PC-3 (cell line): Measurements from ENCODE around the gene ASXL2. TPM values are rescaled to one million over a fixed set of nuclear protein-coding genes. Genes with fewer than 3 reads are reported as not detected.
"Not testable (repeated sequence)": the region's sequence is repeated elsewhere in the genome, so short reads cannot be mapped to it uniquely, and the experiment has no call there.

Experiments
- ATAC-seq: fragments of 200-7000 bp; cut with Tn5 transposase; 2 replicates; pipeline ENCODE4 v1.9.1; 2020; ENCODE audit warnings: mild to moderate bottlenecking, moderate library complexity
- BruUV-seq: library from RNA; stranded (reverse); fragments of 400-500 nt; replicated peaks from 2 replicates; lab custom pipeline; 2021; lab: Mats Ljungman, UMichigan
- CTCF ChIA-PET: fragments of 300-600 bp; sonication (Branson Sonifier 250); formaldehyde crosslinking; loops from one replicate; lab custom pipeline; 2022; ENCODE audit warnings: antibody characterized with exemption; lab: Charles Lee
- POLR2A ChIA-PET: fragments of 300-600 bp; sonication (Branson Sonifier 250); formaldehyde crosslinking; loops from one replicate; lab custom pipeline; 2022; ENCODE audit warnings: antibody characterized with exemption; ENCODE audit not compliant: unreplicated experiment; lab: Charles Lee
- DNase-seq: peaks from one replicate; pipeline ENCODE4 v3.0.0-alpha.2; 2015
- H2AFZ ChIP-seq: fragments of 300-600 bp; sonication (generic); 2 replicates; pipeline ENCODE4 v1.6.0; 2016; ENCODE audit warnings: antibody characterized with exemption, low read length
- H3F3A ChIP-seq: fragments of 300-600 bp; sonication (generic); one replicate; pipeline ENCODE4 v1.6.0; 2017; ENCODE audit warnings: antibody characterized with exemption, low read length, control low read depth, mild to moderate bottlenecking; ENCODE audit not compliant: unreplicated experiment
- H3K27ac ChIP-seq: fragments of 300-600 bp; sonication (generic); 2 replicates; pipeline ENCODE4 v1.5.1; 2016; ENCODE audit warnings: mild to moderate bottlenecking, low read length
- H3K27me3 ChIP-seq: fragments of 300-600 bp; sonication (generic); 2 replicates; pipeline ENCODE4 v1.6.1; 2016; ENCODE audit warnings: low read length, mixed read lengths
- H3K36me3 ChIP-seq: fragments of 300-600 bp; sonication (generic); 2 replicates; pipeline ENCODE4 v1.6.1; 2016; ENCODE audit warnings: low read depth, mixed run types, low read length, mixed read lengths
- H3K4me1 ChIP-seq: fragments of 300-600 bp; sonication (generic); 2 replicates; pipeline ENCODE4 v1.5.1; 2016; ENCODE audit warnings: low read length; ENCODE audit not compliant: insufficient read depth
- H3K4me2 ChIP-seq: fragments of 300-600 bp; sonication (generic); 2 replicates; pipeline ENCODE4 v1.6.0; 2016; ENCODE audit warnings: low read length
- H3K4me3 ChIP-seq: fragments of 300-600 bp; sonication (generic); 2 replicates; pipeline ENCODE4 v1.5.1; 2016; ENCODE audit warnings: mild to moderate bottlenecking, low read length, mixed read lengths
- H3K79me2 ChIP-seq: fragments of 300-600 bp; sonication (generic); 2 replicates; pipeline ENCODE4 v1.6.1; 2017; ENCODE audit warnings: low read length, mixed read lengths
- H3K9ac ChIP-seq: fragments of 300-600 bp; sonication (generic); 2 replicates; pipeline ENCODE4 v1.6.0; 2016; ENCODE audit warnings: mild to moderate bottlenecking, low read length
- H3K9me2 ChIP-seq: fragments of 300-600 bp; sonication (generic); replicated peaks from 2 replicates; pipeline ENCODE4 v1.6.1; 2016; ENCODE audit warnings: mixed run types, low read length, mixed read lengths
- H3K9me3 ChIP-seq: fragments of 300-600 bp; sonication (generic); 2 replicates; pipeline ENCODE4 v1.6.1; 2016; ENCODE audit warnings: low read length, mixed read lengths
- H4K20me1 ChIP-seq: fragments of 300-600 bp; sonication (generic); 2 replicates; pipeline ENCODE4 v1.6.1; 2016; ENCODE audit warnings: low read length, mixed read lengths
- CTCF ChIP-seq: fragments of 300-600 bp; sonication (generic); conservative IDR thresholded peaks from 2 replicates; pipeline ENCODE4 v1.5.1; 2017; ENCODE audit warnings: antibody characterized with exemption, low read depth, mild to moderate bottlenecking, low read length
- EZH2 ChIP-seq: fragments of 300-600 bp; sonication (generic); IDR thresholded peaks from one replicate; pipeline ENCODE4 v1.6.1; 2017; ENCODE audit warnings: antibody characterized with exemption, mild to moderate bottlenecking, low read length; ENCODE audit not compliant: unreplicated experiment
- EZH2phosphoT487 ChIP-seq: fragments of 300-600 bp; sonication (generic); IDR thresholded peaks from 2 replicates; pipeline ENCODE4 v1.6.1; 2018; ENCODE audit warnings: mild to moderate bottlenecking, antibody characterized with exemption, low read length, borderline replicate concordance
- intact Hi-C: fragments of 100-400 bp; cut with micrococcal nuclease; formaldehyde crosslinking; loops from 2 replicates; pipeline ENCODE4 v1.9.0; 2023
- total RNA-seq: library from RNA; depleted of rRNA; stranded (reverse); fragments of >200 nt; gene quantifications from 2 replicates; pipeline ENCODE4 v1.2.3, GENCODE V29; 2014

ASXL2 gene
- total RNA-seq, 1 experiment from 2014 or later: 11.5 TPM

GRCh38 chr2:25707927-25708590, 170.2 kb downstream of the ASXL2 start:
- Histone ChIP-seq H3K36me3 (no peaks in the 10 kb centered on the region), H3K9ac (no peak overlapping the region), H3K4me1 (peaks cover 21% of the 10 kb centered on the region), H3F3A (peaks cover 8% of the 10 kb centered on the region), H2AFZ (no peak overlapping the region), H3K9me3 (no peaks in the 10 kb centered on the region), H3K9me2 (no peaks in the 10 kb centered on the region), H3K4me2 (peak overlapping the region; percentile 33), H3K4me3 (no peak overlapping the region), H4K20me1 (no peaks in the 10 kb centered on the region), H3K79me2 (no peaks in the 10 kb centered on the region), H3K27me3 (no peaks in the 10 kb centered on the region), H3K27ac (peak overlapping the region; percentile 48)
- ATAC-seq: peak; percentile 90
- no TSS peak for BruUV-seq
- POLR2A ChIA-PET: interaction anchor here (0.6 to 0.7 kb wide), 2 partner anchors 17 to 25 kb away, joined by 3 to 5 read pairs; no protein-coding TSS in a partner anchor
- TF ChIP-seq CTCF (no peak), EZH2phosphoT487 (no peak), EZH2 (no peak)
- intact Hi-C loops: no loop called here
- peak; percentile 92 for DNase-seq
- CTCF ChIA-PET: interaction anchor here (1.2 kb wide), 1 partner anchor 9 kb away, joined by 5 read pairs; no protein-coding TSS in a partner anchor

GRCh38 chr2:25705575-25705974, 172.7 kb downstream of the ASXL2 start:
- H3K27me3 ChIP-seq, H3K36me3 ChIP-seq, DNase-seq, H3K9ac ChIP-seq, H3K9me2 ChIP-seq, ATAC-seq, BruUV-seq, H3K79me2 ChIP-seq, H2AFZ ChIP-seq, H3K4me2 ChIP-seq, H3K4me3 ChIP-seq, POLR2A ChIA-PET, intact Hi-C loops, H3K27ac ChIP-seq, H3K9me3 ChIP-seq, H3F3A ChIP-seq, CTCF ChIA-PET, H4K20me1 ChIP-seq: not testable (repeated sequence)
- peaks cover 27% of the 10 kb centered on the region for H3K4me1 ChIP-seq

GRCh38 chr2:25701801-25702200, 176.5 kb downstream of the ASXL2 start:
- H3K4me1 ChIP-seq: peaks cover 32% of the 10 kb centered on the region
- H3F3A ChIP-seq: no peaks in the 10 kb centered on the region
- ChIA-PET POLR2A (no interaction called here), CTCF (interaction anchor here (1.2 to 1.7 kb wide), 2 partner anchors 37 to 340 kb away, joined by 3 to 13 read pairs; no protein-coding TSS in a partner anchor)
- no peak overlapping the region for H3K4me3 ChIP-seq
- no peak overlapping the region for H3K4me2 ChIP-seq
- H3K79me2 ChIP-seq: no peaks in the 10 kb centered on the region
- H3K9ac ChIP-seq: no peak overlapping the region
- no peaks in the 10 kb centered on the region for H3K27me3 ChIP-seq
- H2AFZ ChIP-seq: no peak overlapping the region
- H3K27ac ChIP-seq: no peak overlapping the region
- intact Hi-C loops: no loop called here
- no TSS peak for BruUV-seq
- H3K9me3 ChIP-seq: no peaks in the 10 kb centered on the region
- ATAC-seq: no peak
- TF ChIP-seq EZH2 (no peak), EZH2phosphoT487 (no peak), CTCF (no peak)
- H3K9me2 ChIP-seq: no peaks in the 10 kb centered on the region
- no peaks in the 10 kb centered on the region for H3K36me3 ChIP-seq
- no peaks in the 10 kb centered on the region for H4K20me1 ChIP-seq
- DNase-seq: no peak
